Urinary bladder (tissue), 4 donors: ENCODE results near the gene MYOC. TPM values are rescaled to one million over a fixed set of nuclear protein-coding genes. Genes with fewer than 3 reads are reported as not detected.
"Not testable (repeated sequence)": the region's sequence is repeated elsewhere in the genome, so short reads cannot be mapped to it uniquely, and the experiment has no call there.

Source experiments
- DNase-seq: peaks from one replicate; pipeline ENCODE4 v3.0.0-alpha.2; 2015; ENCODE audit errors: extremely low spot score
- H3K27ac ChIP-seq: one replicate; pipeline ENCODE4 v1.5.1; 2013; ENCODE audit warnings: low read depth, mild to moderate bottlenecking, moderate library complexity
- H3K36me3 ChIP-seq: one replicate; pipeline ENCODE4 v1.6.1; 2013; ENCODE audit warnings: mild to moderate bottlenecking, moderate library complexity; ENCODE audit not compliant: insufficient read depth
- H3K4me1 ChIP-seq: one replicate; pipeline ENCODE4 v1.6.1; 2013; ENCODE audit warnings: mild to moderate bottlenecking, moderate library complexity; ENCODE audit not compliant: insufficient read depth
- H3K4me3 ChIP-seq: one replicate; pipeline ENCODE4 v1.5.1; 2013; ENCODE audit warnings: low read depth, low read length
- WGBS: extraction: QIAGEN DNeasy Blood & Tissue Kit; methylation state at CpG from one replicate; pipeline ENCODE4 v1.1.7; 2013; 5-methylcytosine and 5-hydroxymethylcytosine counted together
- polyA plus RNA-seq: library from polyadenylated mRNA; stranded (reverse); fragments of 200-250 nt; gene quantifications from one replicate; pipeline ENCODE4 v1.2.3, GENCODE V29; 2013
- total RNA-seq: library from RNA; depleted of rRNA; stranded (reverse); fragments of >200 nt; gene quantifications from one replicate; pipeline ENCODE4 v1.2.3, GENCODE V29; 2014
- donor health status: healthy with polysubstance abuse.
- donor health status: healthy.

Gene MYOC
- total and polyA plus RNA-seq, 2 donors: 1.4 to 32.2 TPM

GRCh38 chr1:171641076-171641864 lies 11.2 kb downstream of the MYOC start:
- no peaks in the 10 kb centered on the region for H3K4me1 ChIP-seq
- H3K36me3 ChIP-seq: no peaks in the 10 kb centered on the region
- WGBS: 65% methylated on average over 10 of the region's 10 CpGs
- no peak overlapping the region for H3K4me3 ChIP-seq
- H3K27ac ChIP-seq: no peak overlapping the region
- DNase-seq: no peak

- DNase-seq: no peak
- Histone ChIP-seq H3K36me3 (no peaks in the 10 kb centered on the region), H3K4me3 (no peak overlapping the region), H3K27ac (no peak overlapping the region), H3K4me1 (no peaks in the 10 kb centered on the region)
- 92% methylated on average over 1 of the region's 1 CpG for WGBS
Measured at GRCh38 chr1:171640225-171640624, 12.3 kb downstream of the MYOC start.

GRCh38 chr1:171637928-171638576 lies 14.4 kb downstream of the MYOC start:
- 75% methylated on average over 4 of the region's 4 CpGs for WGBS
- no peak overlapping the region for H3K27ac ChIP-seq
- no peaks in the 10 kb centered on the region for H3K4me1 ChIP-seq
- DNase-seq: no peak
- H3K4me3 ChIP-seq: no peak overlapping the region
- no peaks in the 10 kb centered on the region for H3K36me3 ChIP-seq

GRCh38 chr1:171636141-171636540 lies 16.3 kb downstream of the MYOC start:
- Histone ChIP-seq H3K4me3 (no peak overlapping the region), H3K36me3 (no peaks in the 10 kb centered on the region), H3K27ac (no peak overlapping the region), H3K4me1 (no peaks in the 10 kb centered on the region)
- no peak for DNase-seq
- WGBS: 77% methylated on average over 11 of the region's 11 CpGs

- WGBS: 57% methylated on average over 2 of the region's 2 CpGs
- no peaks in the 10 kb centered on the region for H3K4me1 ChIP-seq
- no peak overlapping the region for H3K27ac ChIP-seq
- no peak for DNase-seq
- H3K36me3 ChIP-seq: no peaks in the 10 kb centered on the region
- no peak overlapping the region for H3K4me3 ChIP-seq
Measured at GRCh38 chr1:171635661-171636060, 16.8 kb downstream of the MYOC start.

GRCh38 chr1:171628225-171628624 lies 24.3 kb downstream of the MYOC start:
- Histone ChIP-seq H3K4me3 (no peak overlapping the region), H3K36me3 (no peaks in the 10 kb centered on the region), H3K27ac (no peak overlapping the region), H3K4me1 (no peaks in the 10 kb centered on the region)
- 90% methylated on average over 2 of the region's 2 CpGs for WGBS
- DNase-seq: no peak

- 81% methylated on average over 5 of the region's 5 CpGs for WGBS
- H3K36me3 ChIP-seq: no peaks in the 10 kb centered on the region
- no peaks in the 10 kb centered on the region for H3K4me1 ChIP-seq
- no peak for DNase-seq
- no peak overlapping the region for H3K4me3 ChIP-seq
- H3K27ac ChIP-seq: no peak overlapping the region
Measured at GRCh38 chr1:171627020-171627419, 25.5 kb downstream of the MYOC start.

GRCh38 chr1:171625225-171625624 lies 27.3 kb downstream of the MYOC start:
- 75% methylated on average over 1 of the region's 1 CpG for WGBS
- Histone ChIP-seq H3K27ac (no peak overlapping the region), H3K4me1 (no peaks in the 10 kb centered on the region), H3K36me3 (no peaks in the 10 kb centered on the region), H3K4me3 (no peak overlapping the region)
- DNase-seq: no peak

GRCh38 chr1:171623651-171624331 lies 28.7 kb downstream of the MYOC start:
- Histone ChIP-seq H3K36me3 (no peaks in the 10 kb centered on the region), H3K27ac (no peak overlapping the region), H3K4me3 (no peak overlapping the region), H3K4me1 (no peaks in the 10 kb centered on the region)
- 72% methylated on average over 9 of the region's 9 CpGs for WGBS
- no peak for DNase-seq

- Histone ChIP-seq H3K4me3 (no peak within 1 kb of the TSS), H3K27ac (no peak within 1 kb of the TSS), H3K4me1 (no peaks in the 10 kb centered on the region), H3K36me3 (no peaks in the 10 kb centered on the region)
- WGBS: 62% methylated on average over 7 of the region's 7 CpGs
- DNase-seq: no peak
Measured at GRCh38 chr1:171622152-171622462, 30.4 kb downstream of the MYOC start, which contains the start of gene MYOCOS. Gene MYOCOS (plus strand): TSS chr1:171622243. CDS start chr1:171623884, 1,641 bp downstream.

GRCh38 chr1:171616586-171616985 lies 35.9 kb downstream of the MYOC start:
- Histone ChIP-seq H3K27ac (no peak overlapping the region), H3K4me1 (no peaks in the 10 kb centered on the region), H3K4me3 (no peak overlapping the region), H3K36me3 (no peaks in the 10 kb centered on the region)
- no peak for DNase-seq
- WGBS: 70% methylated on average over 2 of the region's 2 CpGs

- 70% methylated on average over 14 of the region's 14 CpGs for WGBS
- H3K36me3 ChIP-seq, H3K4me3 ChIP-seq, DNase-seq, H3K4me1 ChIP-seq, H3K27ac ChIP-seq: not testable (repeated sequence)
Measured at GRCh38 chr1:171615122-171615906, 37.2 kb downstream of the MYOC start.

- DNase-seq: no peak
- 93% methylated on average over 1 of the region's 1 CpG for WGBS
- Histone ChIP-seq H3K4me1 (no peaks in the 10 kb centered on the region), H3K36me3 (no peaks in the 10 kb centered on the region), H3K4me3 (no peak overlapping the region), H3K27ac (no peak overlapping the region)
Measured at GRCh38 chr1:171613282-171613681, 39.2 kb downstream of the MYOC start.
